ENCODE data around the gene SNRPD2.

SNRPD2 gene

GRCh38 chr19:45664575-45664974 lies 27.2 kb downstream of the SNRPD2 start:
- H3K4me3 ChIP-seq (ENCODE audit: insufficient read length, low read depth): no peak overlapping the region
- no peak overlapping the region for H3K9ac ChIP-seq (ENCODE audit: insufficient read length, low read depth)
- H3K4me1 ChIP-seq (ENCODE audit: insufficient read depth, insufficient read length): peaks cover 8% of the 10 kb centered on the region
- TF ChIP-seq SUZ12 (IDR thresholded peaks at IDR 0.05; ENCODE audit: extremely low read depth, insufficient read depth, insufficient read length): no peak
- TF ChIP-seq YY1 (IDR thresholded peaks at IDR 0.05; ENCODE audit: insufficient read depth, insufficient read length): no peak
- TF ChIP-seq ZNF274 (IDR thresholded peaks at IDR 0.05; ENCODE audit: low read depth, low read length): no peak
- H3K36me3 ChIP-seq (ENCODE audit: insufficient read depth, insufficient read length, low read length): no peaks in the 10 kb centered on the region
- H3K9me3 ChIP-seq (ENCODE audit: insufficient read depth, low read length): no peaks in the 10 kb centered on the region
- H3K27me3 ChIP-seq (ENCODE audit: insufficient read depth, insufficient read length): peaks cover 18% of the 10 kb centered on the region
- no peak for DNase-seq (ENCODE audit: low read depth, low spot score)

GRCh38 chr19:45663800-45664199 lies 28.0 kb downstream of the SNRPD2 start:
- no peaks in the 10 kb centered on the region for H3K36me3 ChIP-seq (ENCODE audit: insufficient read depth, insufficient read length, low read length)
- TF ChIP-seq YY1 (IDR thresholded peaks at IDR 0.05; ENCODE audit: insufficient read depth, insufficient read length): no peak
- TF ChIP-seq SUZ12 (IDR thresholded peaks at IDR 0.05; ENCODE audit: extremely low read depth, insufficient read depth, insufficient read length): no peak
- no peak for TF ChIP-seq ZNF274 (IDR thresholded peaks at IDR 0.05; ENCODE audit: low read depth, low read length)
- H3K9me3 ChIP-seq (ENCODE audit: insufficient read depth, low read length): no peaks in the 10 kb centered on the region
- H3K4me3 ChIP-seq (ENCODE audit: insufficient read length, low read depth): no peak overlapping the region
- H3K4me1 ChIP-seq (ENCODE audit: insufficient read depth, insufficient read length): peaks cover 8% of the 10 kb centered on the region
- H3K27me3 ChIP-seq (ENCODE audit: insufficient read depth, insufficient read length): peaks cover 10% of the 10 kb centered on the region
- no peak overlapping the region for H3K9ac ChIP-seq (ENCODE audit: insufficient read length, low read depth)
- DNase-seq (ENCODE audit: low read depth, low spot score): no peak

- Histone ChIP-seq H3K27me3 (ENCODE audit: insufficient read depth, insufficient read length) (no peaks in the 10 kb centered on the region), H3K4me3 (ENCODE audit: insufficient read length, low read depth) (no peak overlapping the region), H3K36me3 (ENCODE audit: insufficient read depth, insufficient read length, low read length) (no peaks in the 10 kb centered on the region), H3K9me3 (ENCODE audit: insufficient read depth, low read length) (no peaks in the 10 kb centered on the region), H3K4me1 (ENCODE audit: insufficient read depth, insufficient read length) (peaks cover 7% of the 10 kb centered on the region), H3K9ac (ENCODE audit: insufficient read length, low read depth) (peak overlapping the region; percentile 21)
- DNase-seq (ENCODE audit: low read depth, low spot score): no peak
- TF ChIP-seq SUZ12 (IDR thresholded peaks at IDR 0.05; ENCODE audit: extremely low read depth, insufficient read depth, insufficient read length): no peak
- no peak for TF ChIP-seq YY1 (IDR thresholded peaks at IDR 0.05; ENCODE audit: insufficient read depth, insufficient read length)
- TF ChIP-seq ZNF274 (IDR thresholded peaks at IDR 0.05; ENCODE audit: low read depth, low read length): no peak
Observed at GRCh38 chr19:45660636-45661035, 31.1 kb downstream of the SNRPD2 start.

GRCh38 chr19:45659096-45659729 lies 32.5 kb downstream of the SNRPD2 start:
- no peak overlapping the region for H3K9ac ChIP-seq (ENCODE audit: insufficient read length, low read depth)
- H3K27me3 ChIP-seq (ENCODE audit: insufficient read depth, insufficient read length): no peaks in the 10 kb centered on the region
- no peak overlapping the region for H3K4me3 ChIP-seq (ENCODE audit: insufficient read length, low read depth)
- H3K4me1 ChIP-seq (ENCODE audit: insufficient read depth, insufficient read length): peaks cover 9% of the 10 kb centered on the region
- no peak for DNase-seq (ENCODE audit: low read depth, low spot score)
- TF ChIP-seq YY1 (IDR thresholded peaks at IDR 0.05; ENCODE audit: insufficient read depth, insufficient read length) (no peak), SUZ12 (IDR thresholded peaks at IDR 0.05; ENCODE audit: extremely low read depth, insufficient read depth, insufficient read length) (no peak), ZNF274 (IDR thresholded peaks at IDR 0.05; ENCODE audit: low read depth, low read length) (no peak)
- no peaks in the 10 kb centered on the region for H3K36me3 ChIP-seq (ENCODE audit: insufficient read depth, insufficient read length, low read length)
- H3K9me3 ChIP-seq (ENCODE audit: insufficient read depth, low read length): no peaks in the 10 kb centered on the region

GRCh38 chr19:45657520-45658167 lies 34.1 kb downstream of the SNRPD2 start:
- H3K9ac ChIP-seq (ENCODE audit: insufficient read length, low read depth): no peak overlapping the region
- no peak for DNase-seq (ENCODE audit: low read depth, low spot score)
- H3K4me3 ChIP-seq (ENCODE audit: insufficient read length, low read depth): no peak overlapping the region
- no peaks in the 10 kb centered on the region for H3K27me3 ChIP-seq (ENCODE audit: insufficient read depth, insufficient read length)
- TF ChIP-seq ZNF274 (IDR thresholded peaks at IDR 0.05; ENCODE audit: low read depth, low read length): no peak
- no peaks in the 10 kb centered on the region for H3K9me3 ChIP-seq (ENCODE audit: insufficient read depth, low read length)
- no peaks in the 10 kb centered on the region for H3K36me3 ChIP-seq (ENCODE audit: insufficient read depth, insufficient read length, low read length)
- peaks cover 11% of the 10 kb centered on the region for H3K4me1 ChIP-seq (ENCODE audit: insufficient read depth, insufficient read length)

- no peak for DNase-seq (ENCODE audit: low read depth, low spot score)
- Histone ChIP-seq H3K4me1 (ENCODE audit: insufficient read depth, insufficient read length) (peaks cover 8% of the 10 kb centered on the region), H3K36me3 (ENCODE audit: insufficient read depth, insufficient read length, low read length) (no peaks in the 10 kb centered on the region), H3K9ac (ENCODE audit: insufficient read length, low read depth) (no peak overlapping the region), H3K4me3 (ENCODE audit: insufficient read length, low read depth) (no peak overlapping the region), H3K9me3 (ENCODE audit: insufficient read depth, low read length) (no peaks in the 10 kb centered on the region), H3K27me3 (ENCODE audit: insufficient read depth, insufficient read length) (no peaks in the 10 kb centered on the region)
- TF ChIP-seq YY1 (IDR thresholded peaks at IDR 0.05; ENCODE audit: insufficient read depth, insufficient read length): no peak
- TF ChIP-seq SUZ12 (IDR thresholded peaks at IDR 0.05; ENCODE audit: extremely low read depth, insufficient read depth, insufficient read length): no peak
- TF ChIP-seq ZNF274 (IDR thresholded peaks at IDR 0.05; ENCODE audit: low read depth, low read length): no peak
Observed at GRCh38 chr19:45655073-45655472, 36.7 kb downstream of the SNRPD2 start.

- Histone ChIP-seq H3K4me3 (ENCODE audit: insufficient read length, low read depth) (no peak overlapping the region), H3K9me3 (ENCODE audit: insufficient read depth, low read length) (no peaks in the 10 kb centered on the region), H3K4me1 (ENCODE audit: insufficient read depth, insufficient read length) (peaks cover 8% of the 10 kb centered on the region), H3K36me3 (ENCODE audit: insufficient read depth, insufficient read length, low read length) (no peaks in the 10 kb centered on the region), H3K27me3 (ENCODE audit: insufficient read depth, insufficient read length) (no peaks in the 10 kb centered on the region), H3K9ac (ENCODE audit: insufficient read length, low read depth) (no peak overlapping the region)
- no peak for TF ChIP-seq YY1 (IDR thresholded peaks at IDR 0.05; ENCODE audit: insufficient read depth, insufficient read length)
- TF ChIP-seq SUZ12 (IDR thresholded peaks at IDR 0.05; ENCODE audit: extremely low read depth, insufficient read depth, insufficient read length): no peak
- TF ChIP-seq ZNF274 (IDR thresholded peaks at IDR 0.05; ENCODE audit: low read depth, low read length): no peak
- no peak for DNase-seq (ENCODE audit: low read depth, low spot score)
Observed at GRCh38 chr19:45653634-45654033, 38.1 kb downstream of the SNRPD2 start.

Data from NT2/D1 (cell line).